NCI-H2196 (cell line): Measurements from ENCODE around the gene ADRA2C.
A peak's percentile ranks its signal among the peaks of the same experiment; 100 is the strongest.

Source experiments
- DNase-seq: peaks from one replicate; lab custom pipeline; 2025; ENCODE audit not compliant: unreplicated experiment; lab: John Stamatoyannopoulos, UW

ADRA2C gene

DNA sequence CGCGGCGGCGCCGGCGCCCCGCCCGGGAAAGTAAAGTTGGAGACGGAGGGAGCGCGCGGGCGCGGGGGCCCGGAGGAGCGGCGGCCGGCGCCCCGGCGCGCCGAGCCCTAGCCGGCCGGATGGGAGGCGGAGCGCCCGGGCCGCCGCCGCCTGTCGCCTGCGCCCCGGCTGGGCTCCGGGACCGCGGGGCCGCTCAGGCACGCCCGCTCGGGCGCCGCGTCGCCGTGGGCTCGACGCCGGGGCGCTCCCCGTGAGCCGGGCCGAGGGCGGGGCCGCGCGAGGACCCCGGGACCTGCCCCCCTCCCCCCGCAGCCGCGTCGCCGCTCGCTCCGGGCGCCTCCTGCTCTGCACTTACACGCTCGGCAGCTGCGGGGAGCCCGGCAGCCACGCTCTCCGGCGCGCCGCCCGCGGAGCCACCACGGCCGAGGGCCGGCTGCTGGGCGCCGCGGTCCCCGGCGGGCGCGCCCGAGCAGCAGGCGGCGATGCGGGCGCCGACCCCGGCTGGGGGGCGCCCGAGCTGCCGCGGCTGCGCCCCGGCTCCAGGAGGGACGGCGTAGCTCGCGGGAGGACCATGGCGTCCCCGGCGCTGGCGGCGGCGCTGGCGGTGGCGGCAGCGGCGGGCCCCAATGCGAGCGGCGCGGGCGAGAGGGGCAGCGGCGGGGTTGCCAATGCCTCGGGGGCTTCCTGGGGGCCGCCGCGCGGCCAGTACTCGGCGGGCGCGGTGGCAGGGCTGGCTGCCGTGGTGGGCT lies at the start of gene ADRA2C:
TSS of gene ADRA2C (plus strand) at position 350 of the 749 bp plus-strand sequence. CDS start at position 572, 222 bp downstream.
- peak; percentile 66 for DNase-seq

DNA sequence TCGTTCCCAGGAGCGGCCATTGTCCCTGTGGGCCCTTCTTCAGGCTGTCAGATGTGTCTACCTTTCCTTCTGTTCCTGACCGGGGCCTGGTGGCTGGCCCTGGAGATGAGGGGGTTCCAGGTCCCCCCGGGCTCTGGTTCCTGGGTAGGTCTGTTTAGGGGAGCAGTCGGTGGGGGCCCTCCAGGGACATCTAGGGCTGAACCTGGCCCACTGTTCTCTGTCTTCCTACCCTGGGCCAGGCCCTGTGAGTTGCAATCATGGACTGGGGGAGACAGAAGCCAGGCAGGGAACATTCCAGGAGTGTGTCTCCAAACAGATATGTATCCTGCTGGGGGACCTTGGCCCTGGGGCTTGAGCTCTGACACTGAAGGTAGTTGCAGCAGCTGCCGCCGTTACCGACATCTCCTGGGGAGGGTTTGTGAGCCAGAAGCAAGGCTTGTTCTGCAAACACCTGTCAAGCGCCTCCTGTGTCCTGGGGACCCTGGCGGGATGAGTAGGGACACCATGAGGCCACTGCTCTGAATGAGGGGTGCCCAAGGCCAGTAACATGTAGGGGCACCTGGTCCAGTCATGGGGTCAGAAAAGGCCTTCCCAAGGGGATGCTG lies 49.5 kb upstream of the ADRA2C start:
- DNase-seq: no peak

DNA sequence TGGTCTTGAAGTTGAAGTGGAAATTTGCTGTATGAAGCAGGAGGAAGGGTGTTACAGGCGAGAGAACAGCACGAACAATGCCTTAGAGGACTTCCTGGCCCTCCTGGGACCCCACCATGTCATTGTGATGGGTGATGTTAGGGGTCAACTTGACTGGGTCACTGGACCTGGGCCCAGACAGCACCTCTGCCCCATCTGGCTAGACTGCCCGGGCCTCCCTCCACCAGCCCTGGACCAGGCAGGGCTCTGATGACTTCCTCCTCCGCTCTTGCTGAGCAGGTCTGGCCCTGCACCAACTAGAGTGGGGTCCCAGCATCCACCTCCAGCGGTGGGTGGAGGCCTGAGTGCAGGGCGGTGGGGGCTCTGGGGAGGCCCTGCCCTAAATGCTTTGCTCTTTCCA lies 48.9 kb upstream of the ADRA2C start:
- DNase-seq: no peak

DNA sequence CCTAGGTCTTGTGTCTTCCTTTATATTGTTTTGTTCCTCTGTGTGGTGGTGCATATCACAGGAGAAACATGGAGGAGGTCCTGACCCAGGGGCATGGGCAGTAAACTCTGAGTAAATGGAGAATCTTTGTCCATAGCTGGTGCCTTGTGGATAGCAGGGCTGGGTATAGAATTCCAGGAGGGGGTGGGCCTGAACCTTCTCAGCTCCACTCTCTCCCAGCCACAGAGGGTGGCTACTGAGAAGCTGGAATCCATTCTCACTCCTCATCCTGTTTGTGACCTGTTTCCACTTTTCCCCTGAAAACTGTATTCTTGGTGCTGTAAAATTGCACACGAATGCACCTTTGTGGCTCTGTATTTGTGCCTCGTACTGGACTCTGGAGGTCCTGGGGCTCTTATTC lies 47.7 kb upstream of the ADRA2C start:
- DNase-seq: no peak

DNA sequence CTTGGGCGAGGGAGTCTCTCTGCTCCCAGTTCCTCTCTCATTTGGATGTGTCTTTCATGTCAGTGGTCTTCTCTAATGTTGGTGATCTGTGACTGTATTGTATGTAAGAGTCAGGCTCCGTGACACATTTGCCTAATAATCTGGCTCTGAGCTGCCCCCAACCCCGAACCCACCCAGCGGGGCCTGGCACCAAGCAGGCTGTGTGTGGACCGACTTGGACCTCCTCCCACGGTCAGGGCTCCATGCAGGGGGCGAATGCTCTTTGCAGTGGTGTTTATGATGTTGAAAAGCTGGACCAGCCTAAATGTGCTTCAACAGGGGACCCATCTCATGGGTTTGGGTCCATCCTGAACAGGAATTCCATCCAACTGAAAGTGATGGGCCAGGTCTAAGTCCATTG lies 47.0 kb upstream of the ADRA2C start:
- no peak for DNase-seq

DNA sequence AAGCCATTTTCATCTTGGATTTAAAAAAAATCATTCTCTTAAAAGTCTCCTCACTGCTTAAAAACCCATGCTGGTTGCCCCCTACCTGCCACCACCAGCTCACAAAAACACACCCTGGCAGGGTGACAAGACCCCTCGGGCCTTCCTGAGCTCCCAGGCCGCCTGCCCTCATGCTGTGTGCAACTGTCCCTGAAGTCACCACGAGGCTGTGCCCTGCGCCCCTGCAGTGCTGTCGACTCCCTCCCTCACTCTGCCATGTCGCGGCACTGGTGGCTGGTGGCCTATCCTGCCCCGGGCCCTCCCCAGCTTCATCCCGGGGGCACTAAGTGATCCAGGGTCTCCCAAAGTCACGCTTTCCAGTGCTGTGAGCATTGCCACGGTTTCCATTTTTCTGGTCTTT lies 46.3 kb upstream of the ADRA2C start:
- no peak for DNase-seq

DNA sequence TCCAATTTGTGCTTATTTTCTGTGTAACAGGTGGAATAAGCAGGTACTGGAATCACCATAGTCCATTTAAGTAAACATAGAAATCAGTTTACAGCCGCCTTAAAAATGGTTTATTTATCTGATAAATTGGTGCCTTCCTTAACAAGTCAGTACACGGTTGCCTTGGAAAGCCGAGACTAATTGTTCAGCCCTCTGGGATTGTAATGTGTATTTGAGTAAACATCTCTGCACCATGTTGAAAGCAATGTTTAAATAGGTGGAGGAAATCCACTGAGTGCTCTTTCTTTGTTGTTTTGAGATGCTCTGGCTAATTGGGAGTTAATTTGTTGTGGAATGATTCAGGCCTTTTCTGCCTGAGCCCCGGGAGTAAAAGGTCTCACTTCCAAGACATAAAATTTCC lies 45.7 kb upstream of the ADRA2C start:
- DNase-seq: no peak

DNA sequence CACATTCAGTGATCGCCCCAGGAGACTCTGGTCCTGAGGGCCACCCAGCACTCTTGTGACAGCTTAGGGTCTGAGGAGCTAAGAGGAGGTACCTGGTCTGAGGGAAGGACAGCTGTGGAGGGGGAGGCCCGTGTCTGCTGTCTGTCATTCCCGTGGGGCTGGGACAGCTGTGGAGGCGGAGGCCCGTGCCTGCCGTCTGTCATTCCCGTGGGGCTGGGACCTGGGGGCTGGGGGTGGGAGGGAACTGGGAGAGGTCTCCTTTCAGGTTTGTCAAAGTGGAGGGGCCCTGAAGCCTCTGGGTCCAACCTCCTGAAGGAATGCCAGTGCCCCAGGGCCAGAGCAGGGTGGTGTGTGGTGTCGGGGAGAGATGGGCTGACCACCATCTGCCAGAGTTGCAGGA lies 45.0 kb upstream of the ADRA2C start:
- DNase-seq: no peak

DNA sequence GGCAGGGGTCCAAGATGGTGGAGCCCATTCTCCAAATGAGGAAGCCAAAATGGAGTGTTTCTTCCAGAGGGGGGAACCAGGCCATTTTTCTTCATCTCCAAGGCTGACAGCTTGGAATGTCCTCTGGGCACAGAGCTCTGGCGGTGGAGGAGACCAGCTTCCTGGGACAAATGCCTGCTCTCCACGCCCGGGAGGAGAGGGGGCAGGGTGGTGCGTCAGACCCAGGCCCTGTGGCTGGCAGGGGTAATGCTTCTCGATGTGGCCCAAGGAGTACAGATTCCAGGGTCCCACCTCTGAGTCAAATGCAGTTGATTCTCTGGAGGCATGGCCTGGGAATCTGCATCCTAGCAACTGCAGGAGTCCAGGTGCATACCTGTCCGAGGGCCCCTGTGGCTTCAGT lies 44.6 kb upstream of the ADRA2C start:
- no peak for DNase-seq

DNA sequence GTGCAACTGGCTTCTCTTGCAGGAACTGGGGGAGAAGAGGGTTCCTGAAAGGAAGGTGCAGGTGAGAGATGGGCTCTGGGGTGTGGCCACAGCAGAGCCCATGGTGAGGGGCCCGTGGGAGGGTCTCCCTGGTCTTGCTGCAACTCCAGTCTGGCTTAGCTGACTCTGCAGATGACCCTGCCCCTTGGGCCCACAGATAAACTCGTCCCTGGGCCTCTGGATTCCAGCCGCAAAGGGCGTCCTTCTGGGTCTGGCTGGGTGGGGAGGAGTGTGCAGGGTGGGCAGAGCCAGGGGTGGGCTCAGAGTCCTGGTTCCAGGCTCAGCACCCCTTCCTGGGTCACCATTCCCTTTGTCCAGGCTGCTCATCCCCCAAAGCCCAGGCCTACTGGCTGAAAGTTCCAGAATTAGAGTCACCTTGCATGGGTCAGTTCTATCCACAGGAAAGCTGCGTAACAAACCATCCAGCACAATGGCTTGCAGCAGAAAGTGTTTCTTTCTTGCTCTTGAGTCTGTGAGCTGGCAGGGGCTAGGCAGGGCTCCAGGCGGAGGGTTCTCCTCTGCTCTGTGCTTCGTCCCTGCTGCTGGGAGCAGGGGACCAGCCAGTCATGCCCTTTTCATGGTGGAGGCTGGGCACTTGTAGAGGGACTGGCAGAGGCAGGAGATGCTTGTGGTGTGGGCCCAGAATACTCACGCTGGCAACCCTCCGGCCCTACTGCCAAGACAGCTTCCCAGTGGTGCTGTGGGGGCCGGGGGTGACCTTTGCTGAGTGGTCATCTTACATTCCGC lies 43.5 kb upstream of the ADRA2C start:
- no peak for DNase-seq

DNA sequence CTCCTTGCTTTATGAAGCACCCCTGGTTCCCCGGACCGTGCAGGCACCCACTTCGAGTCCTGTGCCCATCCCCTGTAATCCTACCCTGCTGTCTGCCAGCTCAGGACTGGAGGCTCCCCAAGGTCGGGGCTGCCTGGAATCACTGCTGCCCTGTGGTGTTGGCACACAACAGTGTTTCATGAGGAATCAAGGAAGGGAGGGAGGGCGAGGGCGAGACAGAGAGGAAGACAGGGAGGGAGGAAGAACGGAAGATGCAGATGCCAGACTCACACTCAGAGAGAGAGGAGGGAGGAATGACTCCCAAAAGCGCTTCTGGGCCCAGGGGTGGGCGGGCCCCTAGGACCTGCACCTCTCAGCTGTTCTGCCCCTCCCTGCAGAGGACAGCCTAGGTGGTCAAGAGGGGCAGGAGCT lies 42.9 kb upstream of the ADRA2C start:
- no peak for DNase-seq

DNA sequence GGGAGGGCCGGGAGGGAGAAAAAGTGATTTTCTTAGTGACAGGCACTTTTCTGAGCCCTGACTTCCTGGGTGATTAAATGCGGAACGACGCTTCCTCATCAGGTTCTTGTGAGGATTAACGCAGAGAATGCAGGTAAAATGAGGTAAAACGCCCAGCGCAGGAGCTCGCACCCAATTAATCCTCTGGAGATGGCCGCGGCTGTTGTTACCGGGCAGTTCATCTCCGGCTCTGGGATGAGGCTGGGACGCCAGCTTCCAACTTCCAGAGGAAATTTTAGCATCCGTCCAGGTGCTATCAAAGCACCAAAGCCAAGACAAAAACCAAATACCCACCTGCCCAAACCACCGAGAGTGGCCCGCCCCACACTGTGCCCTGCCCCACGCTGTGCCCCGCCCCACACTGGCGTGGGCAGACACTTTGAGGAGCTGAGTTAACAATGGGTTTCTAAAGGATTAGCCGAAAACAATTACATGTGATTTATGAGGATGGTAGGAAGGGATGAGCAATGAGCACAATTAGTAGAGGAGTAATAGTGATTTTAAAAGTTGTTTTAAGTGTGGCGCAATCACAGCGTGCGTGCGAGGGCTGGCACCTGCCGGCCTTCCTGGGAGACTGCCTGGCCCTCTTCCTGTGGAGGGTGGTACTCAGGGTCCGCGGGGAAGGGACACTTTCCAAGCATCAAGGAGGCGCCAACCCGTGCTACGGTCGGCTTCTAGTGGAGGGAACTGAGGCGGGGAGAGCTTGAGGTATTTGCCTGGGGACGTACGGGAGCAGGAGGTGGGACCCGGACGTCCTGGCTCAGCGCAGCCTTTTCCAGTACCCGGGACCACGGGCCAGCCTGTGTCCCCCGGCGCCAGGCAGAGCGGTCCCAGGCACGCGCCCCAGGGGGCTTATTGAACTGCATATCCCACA lies 41.6 kb upstream of the ADRA2C start:
- no peak for DNase-seq

DNA sequence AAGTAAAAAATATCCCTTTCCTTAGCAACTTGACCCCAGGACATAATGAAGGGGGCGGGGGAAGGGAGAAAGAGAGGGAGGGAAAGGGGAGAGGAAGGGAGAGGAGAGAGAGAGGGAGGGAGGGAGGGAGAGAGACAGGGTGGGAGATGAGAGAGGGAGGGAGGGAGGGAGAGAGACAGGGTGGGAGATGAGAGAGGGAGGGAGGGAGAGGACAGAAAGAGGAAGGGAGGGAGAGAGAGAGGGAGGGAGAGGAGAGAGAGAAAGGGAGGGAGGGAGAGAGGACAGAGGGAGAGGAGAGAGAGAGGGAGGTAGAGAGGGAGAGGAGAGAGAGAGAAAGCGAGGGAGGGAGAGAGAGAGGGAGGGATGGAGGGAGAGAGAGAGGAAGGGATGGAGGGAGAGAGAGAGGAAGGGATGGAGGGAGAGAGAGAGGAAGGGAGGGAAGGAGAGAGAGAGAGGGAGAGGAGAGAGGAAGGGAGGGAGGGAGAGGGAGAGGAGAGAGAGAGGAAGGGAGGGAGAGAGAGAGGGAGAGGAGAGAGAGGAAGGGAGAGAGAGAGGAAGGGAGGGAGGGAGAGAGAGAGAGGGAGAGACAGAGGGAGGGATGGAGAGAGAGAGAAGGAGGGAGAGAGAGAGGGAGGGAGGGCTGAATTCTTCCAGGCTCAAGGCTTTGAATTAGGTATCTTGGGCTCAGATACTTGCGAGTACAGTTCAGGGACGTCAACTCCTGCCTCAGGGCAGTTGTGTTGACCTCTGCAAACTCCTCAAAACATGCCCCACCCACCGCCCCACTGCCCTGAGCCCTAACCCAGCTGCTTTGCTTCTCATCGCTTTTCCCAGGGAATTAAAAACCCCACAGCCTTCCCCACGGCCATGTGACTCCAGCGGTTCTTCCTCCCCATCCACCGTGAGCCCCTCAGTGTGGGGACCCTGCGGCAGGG lies 40.0 kb upstream of the ADRA2C start:
- no peak for DNase-seq

DNA sequence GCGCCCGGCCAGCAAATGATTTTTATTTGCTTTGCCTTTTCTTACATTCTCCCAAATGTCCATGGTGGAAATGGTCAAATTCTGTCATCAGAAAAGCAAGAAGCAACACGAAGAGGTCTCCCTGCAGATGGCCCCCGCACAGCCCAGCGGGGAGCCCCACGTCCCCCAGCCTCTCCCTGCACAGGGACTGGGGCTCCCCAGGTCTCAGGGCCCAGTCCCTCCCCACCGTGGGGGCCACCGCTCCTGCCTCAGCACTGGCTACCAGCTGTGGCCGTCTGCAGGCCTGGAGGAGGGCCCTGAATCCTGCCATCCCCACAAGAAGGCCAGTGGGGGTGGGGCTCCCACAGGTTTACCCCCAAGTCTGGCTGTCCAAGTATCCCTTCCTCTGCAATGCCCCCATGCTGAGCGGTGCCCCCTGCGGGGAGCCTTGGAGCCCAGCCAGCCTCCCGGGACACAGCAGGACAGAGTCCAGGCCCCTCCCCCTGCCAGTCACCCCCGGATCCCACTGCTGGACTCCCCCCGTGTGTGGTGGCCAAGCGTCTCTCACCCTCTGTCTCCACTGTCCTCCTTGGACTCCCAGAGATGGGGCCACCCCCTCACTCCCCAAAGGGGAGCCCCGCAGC lies 38.2 kb upstream of the ADRA2C start:
- no peak for DNase-seq

DNA sequence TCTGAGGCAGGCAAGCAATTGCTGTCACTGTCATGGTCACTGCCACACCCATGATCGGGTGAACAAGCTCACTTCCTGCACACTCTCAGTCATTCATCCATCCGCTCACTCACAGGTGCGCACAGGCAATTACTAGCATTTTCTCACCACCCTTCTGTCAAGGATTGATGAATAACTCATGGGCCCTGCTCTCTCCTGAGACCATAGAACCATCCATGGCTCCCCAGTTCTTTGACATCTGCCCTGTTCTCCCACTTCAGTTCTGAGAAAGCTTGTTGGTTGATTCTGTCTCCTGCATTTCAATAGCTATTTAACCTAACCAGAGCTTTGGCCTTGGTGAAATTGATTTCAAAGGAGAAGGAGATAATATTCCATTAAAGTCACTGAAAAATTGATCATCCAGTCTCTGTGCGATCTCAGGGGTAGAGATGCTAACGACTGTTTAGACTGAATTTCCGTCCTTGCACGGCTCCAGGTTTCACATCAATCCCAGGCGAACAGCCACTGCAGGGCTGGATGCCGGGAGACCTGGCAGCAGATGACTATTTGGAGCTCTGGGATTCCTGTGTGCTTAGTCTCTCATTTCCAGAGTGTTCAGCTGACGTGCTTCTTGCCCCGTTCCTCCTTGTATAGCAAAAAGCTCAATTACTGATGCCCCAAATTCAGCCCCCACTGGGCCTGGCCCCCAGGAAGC lies 36.9 kb upstream of the ADRA2C start:
- no peak for DNase-seq

DNA sequence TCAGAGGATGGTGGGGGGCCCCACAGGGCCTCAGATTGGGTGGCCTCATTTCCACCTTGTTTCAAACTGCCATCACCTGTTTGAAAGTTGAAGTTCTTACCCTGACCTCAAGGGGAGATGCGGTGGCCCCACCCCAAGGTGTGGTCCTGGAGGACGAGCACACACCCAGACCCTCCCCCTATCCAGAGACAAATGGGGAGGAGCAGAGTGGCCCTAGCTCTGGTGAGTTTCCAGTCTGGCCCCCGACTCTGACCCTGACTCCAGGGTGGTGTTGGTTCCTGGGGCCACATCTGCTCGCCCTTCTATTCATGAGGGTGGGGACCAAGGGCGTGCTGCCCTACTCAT lies 36.3 kb upstream of the ADRA2C start:
- DNase-seq: no peak

DNA sequence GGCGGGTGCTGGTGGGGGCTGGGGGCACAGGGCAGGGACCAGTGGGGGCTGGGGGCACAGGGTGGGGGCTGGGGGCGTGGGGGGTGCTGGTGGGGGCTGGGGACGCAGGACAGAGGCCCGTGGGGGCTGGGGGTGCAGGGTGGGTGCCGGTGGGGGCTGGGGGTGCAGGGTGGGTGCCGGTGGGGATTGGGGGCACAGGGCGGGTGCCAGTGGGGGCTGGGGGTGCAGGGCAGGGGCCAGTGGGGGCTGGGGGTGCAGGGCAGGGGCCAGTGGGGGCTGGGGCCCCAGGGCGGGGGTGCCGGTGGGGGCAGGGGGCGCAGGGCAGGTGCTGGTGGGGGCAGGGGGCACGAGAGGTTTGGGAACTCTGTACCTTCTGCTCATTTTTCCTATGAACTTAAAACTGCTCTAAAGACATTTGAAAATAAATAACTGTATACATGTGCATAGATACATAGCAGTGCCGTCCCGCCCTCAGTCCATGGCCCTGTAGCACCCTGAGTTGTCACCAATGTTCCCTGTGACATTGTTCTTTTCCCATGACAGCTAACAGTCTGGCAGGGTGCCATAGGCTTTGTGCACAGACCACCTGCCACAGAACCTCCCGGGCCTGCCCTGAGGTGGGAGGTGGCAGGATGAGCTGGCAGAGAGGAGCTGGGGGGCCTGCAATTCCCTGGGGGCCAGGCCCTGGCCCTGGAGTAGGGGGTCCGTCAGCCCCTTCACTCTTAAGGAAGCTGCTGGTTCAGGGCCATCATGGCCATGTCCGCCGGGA lies 35.6 kb upstream of the ADRA2C start:
- no peak for DNase-seq
